ENCODE measurements around the gene CTF1. TPM values are rescaled to one million over a fixed set of nuclear protein-coding genes. Genes with fewer than 3 reads are reported as not detected.
"Not testable (repeated sequence)": the region's sequence is repeated elsewhere in the genome, so short reads cannot be mapped to it uniquely, and the experiment has no call there.

CTF1 gene
- total RNA-seq, 4 donors from 2014 or later, result 0.80 to 3.0 (median 2.5) TPM; not detected in 1

GRCh38 chr16:30885196-30885595 lies 11.2 kb upstream of the CTF1 start:
- WGBS, 2 donors, result 95 to 98% methylated on average over 9 of the region's 9 CpGs
- no peak overlapping the region for H3K4me3 ChIP-seq (ENCODE audit: low read depth, poor library complexity, severe bottlenecking)
- DNase-seq (ENCODE audit: low spot score in 2 of 2), result no peak
- intact Hi-C loops (cut with DNase I; ENCODE audit: low total_unique reads), result no loop called here
- no peak for TF ChIP-seq CTCF (IDR thresholded peaks at IDR 0.05)

DNA sequence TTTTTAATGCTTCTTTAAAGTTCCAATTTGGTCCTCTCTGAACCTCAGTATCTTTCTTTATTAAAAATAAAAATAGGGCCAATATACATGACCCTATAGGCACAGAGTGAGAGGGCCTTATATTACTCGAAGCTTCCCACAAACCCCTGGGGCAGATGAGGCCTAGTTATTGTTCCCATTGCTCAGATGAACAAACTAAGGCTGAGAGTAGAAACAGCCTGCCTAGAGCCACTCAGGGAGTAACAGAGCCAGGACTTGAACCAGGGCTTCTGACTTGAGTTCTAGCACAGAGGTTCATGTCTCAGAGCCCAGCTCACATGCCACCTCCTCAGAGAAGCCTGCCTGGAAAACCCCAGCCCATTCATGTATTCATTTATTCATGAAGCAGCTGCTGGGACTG lies 10.3 kb upstream of the CTF1 start:
- WGBS, 2 donors, result 94% methylated on average over 1 of the region's 1 CpG
- TF ChIP-seq POLR2A (IDR thresholded peaks at IDR 0.05) (no peak), CTCF (IDR thresholded peaks at IDR 0.05) (no peak)
- no peak overlapping the region for H3K4me3 ChIP-seq (ENCODE audit: low read depth, poor library complexity, severe bottlenecking)
- no peak for DNase-seq (ENCODE audit: low spot score in 2 of 2)
- intact Hi-C loops (cut with DNase I; ENCODE audit: low total_unique reads), result no loop called here

GRCh38 chr16:30887927-30888326 lies 8.5 kb upstream of the CTF1 start:
- H3K4me3 ChIP-seq (ENCODE audit: low read depth, poor library complexity, severe bottlenecking), result no peak overlapping the region
- no peak for TF ChIP-seq CTCF (IDR thresholded peaks at IDR 0.05)
- no peak for TF ChIP-seq POLR2A (IDR thresholded peaks at IDR 0.05)
- intact Hi-C loops (cut with DNase I; ENCODE audit: low total_unique reads), result no loop called here
- 81 to 83% methylated on average over 9 of the region's 9 CpGs for WGBS, 2 donors
- DNase-seq (ENCODE audit: low spot score in 2 of 2), result no peak

DNA sequence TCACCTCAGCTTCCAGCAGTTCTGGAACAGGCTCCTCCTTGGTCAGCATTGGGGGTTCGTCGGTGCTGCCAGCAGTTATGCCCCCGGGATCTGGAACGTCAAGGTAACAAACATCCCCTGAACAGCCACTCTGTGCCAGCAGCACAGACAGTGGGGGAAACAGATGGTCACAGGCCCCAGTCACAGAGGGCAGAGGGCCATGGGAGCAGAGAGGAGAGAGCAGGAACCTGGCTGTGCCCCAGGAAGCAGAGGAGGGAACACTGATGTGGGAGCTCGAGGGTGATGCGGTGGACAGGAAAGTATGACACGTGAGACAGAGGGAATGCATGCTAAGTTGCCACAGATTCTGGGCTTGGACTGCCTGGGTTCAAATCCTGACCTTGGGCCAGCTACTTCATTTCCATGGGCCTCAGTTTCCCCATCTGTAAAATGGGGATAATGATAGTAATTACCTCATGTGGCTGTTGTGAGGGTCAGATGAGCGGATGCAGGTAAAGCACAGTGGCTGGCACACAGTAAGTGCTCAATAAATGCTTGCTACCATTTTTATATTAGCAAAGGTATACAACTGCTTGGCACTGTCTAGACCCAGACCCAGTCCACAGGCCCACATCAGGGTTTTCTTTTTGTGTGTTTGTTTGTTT lies 7.4 kb upstream of the CTF1 start:
- no peak for TF ChIP-seq CTCF (IDR thresholded peaks at IDR 0.05)
- no peak for TF ChIP-seq POLR2A (IDR thresholded peaks at IDR 0.05)
- WGBS, 2 donors, result 79 to 81% methylated on average over 8 of the region's 8 CpGs
- DNase-seq (ENCODE audit: low spot score in 2 of 2), result no peak
- H3K4me3 ChIP-seq (ENCODE audit: low read depth, poor library complexity, severe bottlenecking), result no peak overlapping the region
- intact Hi-C loops (cut with DNase I; ENCODE audit: low total_unique reads), result no loop called here

DNA sequence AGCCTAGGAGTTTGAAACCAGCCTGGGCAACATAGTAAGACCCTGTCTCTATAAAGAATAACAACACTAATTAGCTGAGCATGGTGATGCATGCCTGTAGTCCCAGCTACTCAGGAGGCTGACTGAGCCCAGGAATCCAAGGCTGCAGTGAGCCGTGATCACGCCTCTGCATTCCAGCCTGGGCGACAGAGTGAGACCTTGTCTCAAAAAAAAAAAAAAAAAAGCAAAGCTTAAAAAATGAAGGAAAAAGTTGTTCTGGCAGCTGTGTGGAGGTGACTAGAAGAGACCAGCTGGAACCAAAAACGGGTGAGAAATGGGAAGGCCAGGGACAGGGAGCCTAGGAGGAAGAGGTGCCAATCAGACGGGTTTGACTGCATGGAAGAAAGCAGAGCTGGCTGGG lies 6.7 kb upstream of the CTF1 start:
- H3K4me3 ChIP-seq (ENCODE audit: low read depth, poor library complexity, severe bottlenecking), result no peak overlapping the region
- intact Hi-C loops (cut with DNase I; ENCODE audit: low total_unique reads), result no loop called here
- no peak for TF ChIP-seq POLR2A (IDR thresholded peaks at IDR 0.05)
- no peak for TF ChIP-seq CTCF (IDR thresholded peaks at IDR 0.05)
- DNase-seq (ENCODE audit: low spot score in 2 of 2), result no peak
- 70 to 81% methylated on average over 5 of the region's 5 CpGs for WGBS, 2 donors

- intact Hi-C loops (cut with DNase I; ENCODE audit: low total_unique reads); DNase-seq (ENCODE audit: low spot score in 2 of 2); H3K4me3 ChIP-seq (ENCODE audit: low read depth, poor library complexity, severe bottlenecking): not testable (repeated sequence)
- 83 to 87% methylated on average over 15 of the region's 15 CpGs for WGBS, 2 donors
Measured at GRCh38 chr16:30891043-30891823, 5.2 kb upstream of the CTF1 start.

Data from lower leg skin (tissue), 4 donors.